GM08714 (cell line): Measurements from ENCODE around the gene TP53I11.

Source experiments
- H3K4me3 ChIP-seq: fragments of 200-500 bp; sonication (Bioruptor generic); 2 replicates; pipeline ENCODE4 v1.5.1; 2014; ENCODE audit warnings: mild to moderate bottlenecking, low read length, inconsistent platforms
- ZNF274 ChIP-seq: IDR thresholded peaks from 2 replicates; pipeline ENCODE4 v1.6.1; 2012; ENCODE audit warnings: mild to moderate bottlenecking, low read depth, low read length

Gene TP53I11

GRCh38 chr11:44970293-44970692 is 19.6 kb upstream of the TP53I11 start:
- no peak overlapping the region for H3K4me3 ChIP-seq
- no peak for TF ChIP-seq ZNF274

GRCh38 chr11:44969651-44970252 is 19.1 kb upstream of the TP53I11 start:
- no peak overlapping the region for H3K4me3 ChIP-seq
- TF ChIP-seq ZNF274: no peak

- no peak for TF ChIP-seq ZNF274
- no peak overlapping the region for H3K4me3 ChIP-seq
Observed at GRCh38 chr11:44968510-44968909, 17.8 kb upstream of the TP53I11 start.

- no peak overlapping the region for H3K4me3 ChIP-seq
- TF ChIP-seq ZNF274: no peak
Observed at GRCh38 chr11:44967930-44968496, 17.3 kb upstream of the TP53I11 start.

- no peak for TF ChIP-seq ZNF274
- no peak overlapping the region for H3K4me3 ChIP-seq
Observed at GRCh38 chr11:44966694-44967093, 16.0 kb upstream of the TP53I11 start.

GRCh38 chr11:44964526-44965209 is 14.0 kb upstream of the TP53I11 start:
- no peak overlapping the region for H3K4me3 ChIP-seq

GRCh38 chr11:44963948-44964347 is 13.3 kb upstream of the TP53I11 start:
- no peak for TF ChIP-seq ZNF274
- no peak overlapping the region for H3K4me3 ChIP-seq

More at GRCh38 chr11:44964526-44965209, 14.0 kb upstream of the TP53I11 start:
- TF ChIP-seq ZNF274: no peak

GRCh38 chr11:44963136-44963535 is 12.5 kb upstream of the TP53I11 start:
- no peak overlapping the region for H3K4me3 ChIP-seq
- TF ChIP-seq ZNF274: no peak

GRCh38 chr11:44962464-44962863 is 11.8 kb upstream of the TP53I11 start:
- H3K4me3 ChIP-seq: no peak overlapping the region
- TF ChIP-seq ZNF274: no peak

- TF ChIP-seq ZNF274: no peak
- no peak overlapping the region for H3K4me3 ChIP-seq
Observed at GRCh38 chr11:44960200-44960845, 9.6 kb upstream of the TP53I11 start.

GRCh38 chr11:44959064-44959463 is 8.4 kb upstream of the TP53I11 start:
- TF ChIP-seq ZNF274: no peak
- no peak overlapping the region for H3K4me3 ChIP-seq

GRCh38 chr11:44957776-44958564 is 7.3 kb upstream of the TP53I11 start:
- TF ChIP-seq ZNF274: no peak
- no peak overlapping the region for H3K4me3 ChIP-seq

GRCh38 chr11:44957040-44957515 is 6.4 kb upstream of the TP53I11 start:
- TF ChIP-seq ZNF274: no peak
- H3K4me3 ChIP-seq: no peak overlapping the region
